Ishikawa (cell line): ENCODE data around the gene SERP2.
A peak's percentile ranks its signal among the peaks of the same experiment; 100 is the strongest.

Experiments
- CEBPB ChIP-seq: IDR thresholded peaks from 2 replicates; pipeline ENCODE4 v1.6.1; 2012
- CREB1 ChIP-seq: IDR thresholded peaks from 2 replicates; pipeline ENCODE4 v1.6.1; 2012; ENCODE audit warnings: low read depth
- EGR1 ChIP-seq: IDR thresholded peaks from 2 replicates; pipeline ENCODE4 v1.6.1; 2012
- EP300 ChIP-seq: IDR thresholded peaks from 2 replicates; pipeline ENCODE4 v1.6.1; 2012; ENCODE audit warnings: borderline replicate concordance
- FOXM1 ChIP-seq: IDR thresholded peaks from 2 replicates; pipeline ENCODE4 v1.6.1; 2012; ENCODE audit warnings: low read depth, borderline replicate concordance
- NFIC ChIP-seq: IDR thresholded peaks from 2 replicates; pipeline ENCODE4 v1.6.1; 2012
- RAD21 ChIP-seq: IDR thresholded peaks from 2 replicates; pipeline ENCODE4 v1.6.1; 2012; ENCODE audit warnings: low read depth
- TAF1 ChIP-seq: IDR thresholded peaks from 2 replicates; pipeline ENCODE4 v1.6.1; 2012; ENCODE audit warnings: low read depth, mild to moderate bottlenecking
- TCF12 ChIP-seq: IDR thresholded peaks from 2 replicates; pipeline ENCODE4 v1.6.1; 2012; ENCODE audit warnings: low read depth
- TEAD4 ChIP-seq: IDR thresholded peaks from 2 replicates; pipeline ENCODE4 v1.6.1; 2012
- YY1 ChIP-seq: IDR thresholded peaks from 2 replicates; pipeline ENCODE4 v1.6.1; 2012; ENCODE audit warnings: low read depth
- ZBTB7A ChIP-seq: IDR thresholded peaks from 2 replicates; pipeline ENCODE4 v1.6.1; 2012; ENCODE audit warnings: low read depth
- TF ChIP-seq, protein P1 (sequence below): IDR thresholded peaks from 2 replicates; pipeline ENCODE4 v1.6.1; 2012
- TF ChIP-seq, protein P2 (sequence below): IDR thresholded peaks from 2 replicates; pipeline ENCODE4 v1.6.1; 2012
- TF ChIP-seq, protein P3 (sequence below): IDR thresholded peaks from 2 replicates; pipeline ENCODE4 v1.6.1; 2012; ENCODE audit warnings: low read depth, mild to moderate bottlenecking

SERP2 gene

DNA sequence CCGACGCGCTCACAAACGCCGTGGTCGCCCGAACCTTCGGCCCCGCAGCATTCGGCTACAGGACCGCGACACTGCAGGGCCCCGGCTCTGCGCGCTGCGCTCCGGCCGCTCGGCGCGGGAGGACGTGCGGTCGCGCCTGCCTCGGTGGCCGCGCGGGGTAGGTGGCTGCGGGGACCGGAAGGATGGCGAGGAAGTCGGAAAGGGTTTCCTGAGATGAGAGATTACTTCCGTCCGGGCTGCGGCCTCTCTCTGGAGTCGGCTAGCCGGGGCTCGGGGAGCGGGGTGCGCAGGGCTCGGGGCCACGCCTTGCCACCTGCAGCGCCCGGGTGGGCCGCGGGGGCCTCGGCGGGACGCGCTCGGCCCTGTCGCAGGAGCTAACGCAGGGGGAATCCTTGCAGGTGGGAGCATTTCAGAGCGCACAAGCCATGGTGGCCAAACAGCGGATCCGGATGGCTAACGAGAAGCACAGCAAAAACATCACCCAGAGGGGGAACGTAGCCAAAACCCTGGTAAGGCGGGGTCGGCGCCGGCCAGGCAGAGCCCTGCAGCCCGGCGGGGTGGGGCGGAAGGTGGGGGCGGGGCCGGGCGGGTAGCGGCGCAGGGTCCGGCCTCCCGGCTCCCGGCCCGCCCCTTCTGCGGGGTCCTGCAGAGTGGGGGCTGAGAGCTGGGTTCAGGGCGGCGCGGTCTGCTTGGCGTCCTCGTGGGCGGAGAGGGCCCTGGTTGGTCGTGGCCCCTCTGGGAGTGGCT lies at the start of gene SERP2:
SERP2 (plus strand) TSS at position 224 of the 747 bp plus-strand sequence; CDS start at position 426, 202 bp downstream.
- TF ChIP-seq, protein P1, sequence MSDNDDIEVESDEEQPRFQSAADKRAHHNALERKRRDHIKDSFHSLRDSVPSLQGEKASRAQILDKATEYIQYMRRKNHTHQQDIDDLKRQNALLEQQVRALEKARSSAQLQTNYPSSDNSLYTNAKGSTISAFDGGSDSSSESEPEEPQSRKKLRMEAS = peak; percentile 55; the same call in 1 of the 2 replicates
- TF ChIP-seq CREB1 = no peak
- TF ChIP-seq EP300 = no peak
- TF ChIP-seq, protein P2, sequence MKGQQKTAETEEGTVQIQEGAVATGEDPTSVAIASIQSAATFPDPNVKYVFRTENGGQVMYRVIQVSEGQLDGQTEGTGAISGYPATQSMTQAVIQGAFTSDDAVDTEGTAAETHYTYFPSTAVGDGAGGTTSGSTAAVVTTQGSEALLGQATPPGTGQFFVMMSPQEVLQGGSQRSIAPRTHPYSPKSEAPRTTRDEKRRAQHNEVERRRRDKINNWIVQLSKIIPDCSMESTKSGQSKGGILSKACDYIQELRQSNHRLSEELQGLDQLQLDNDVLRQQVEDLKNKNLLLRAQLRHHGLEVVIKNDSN = no peak
- no peak for TF ChIP-seq CEBPB
- no peak for TF ChIP-seq ZBTB7A
- peak; percentile 39; the same call in 1 of the 2 replicates for TF ChIP-seq TCF12
- peak; percentile 25; the same call in 1 of the 2 replicates for TF ChIP-seq TAF1

DNA sequence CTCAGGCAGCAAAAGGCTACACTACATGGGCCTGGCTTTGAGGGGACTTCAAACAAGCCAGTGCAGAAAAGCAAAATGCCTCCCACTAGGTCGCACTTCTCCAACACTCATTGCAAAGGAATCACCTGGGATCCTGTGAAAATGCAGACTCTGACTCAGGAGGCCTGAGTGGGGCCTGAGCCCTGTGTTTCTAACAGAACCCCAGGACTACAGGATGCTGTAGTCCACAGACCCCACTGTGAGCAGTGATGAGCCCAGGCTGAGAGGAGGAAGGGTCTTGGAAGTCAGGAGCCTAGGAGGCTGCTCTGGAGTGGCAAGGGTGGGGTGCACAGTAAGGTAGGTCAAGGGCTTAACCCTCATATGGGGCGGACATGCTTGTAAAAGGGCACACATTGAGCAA lies 46.7 kb upstream of the SERP2 start:
- TF ChIP-seq CEBPB (no peak), EGR1 (no peak), TEAD4 (no peak), TAF1 (no peak), ZBTB7A (no peak), YY1 (no peak), RAD21 (no peak), FOXM1 (no peak), TCF12 (no peak), EP300 (no peak), NFIC (no peak)
- TF ChIP-seq, protein P3, sequence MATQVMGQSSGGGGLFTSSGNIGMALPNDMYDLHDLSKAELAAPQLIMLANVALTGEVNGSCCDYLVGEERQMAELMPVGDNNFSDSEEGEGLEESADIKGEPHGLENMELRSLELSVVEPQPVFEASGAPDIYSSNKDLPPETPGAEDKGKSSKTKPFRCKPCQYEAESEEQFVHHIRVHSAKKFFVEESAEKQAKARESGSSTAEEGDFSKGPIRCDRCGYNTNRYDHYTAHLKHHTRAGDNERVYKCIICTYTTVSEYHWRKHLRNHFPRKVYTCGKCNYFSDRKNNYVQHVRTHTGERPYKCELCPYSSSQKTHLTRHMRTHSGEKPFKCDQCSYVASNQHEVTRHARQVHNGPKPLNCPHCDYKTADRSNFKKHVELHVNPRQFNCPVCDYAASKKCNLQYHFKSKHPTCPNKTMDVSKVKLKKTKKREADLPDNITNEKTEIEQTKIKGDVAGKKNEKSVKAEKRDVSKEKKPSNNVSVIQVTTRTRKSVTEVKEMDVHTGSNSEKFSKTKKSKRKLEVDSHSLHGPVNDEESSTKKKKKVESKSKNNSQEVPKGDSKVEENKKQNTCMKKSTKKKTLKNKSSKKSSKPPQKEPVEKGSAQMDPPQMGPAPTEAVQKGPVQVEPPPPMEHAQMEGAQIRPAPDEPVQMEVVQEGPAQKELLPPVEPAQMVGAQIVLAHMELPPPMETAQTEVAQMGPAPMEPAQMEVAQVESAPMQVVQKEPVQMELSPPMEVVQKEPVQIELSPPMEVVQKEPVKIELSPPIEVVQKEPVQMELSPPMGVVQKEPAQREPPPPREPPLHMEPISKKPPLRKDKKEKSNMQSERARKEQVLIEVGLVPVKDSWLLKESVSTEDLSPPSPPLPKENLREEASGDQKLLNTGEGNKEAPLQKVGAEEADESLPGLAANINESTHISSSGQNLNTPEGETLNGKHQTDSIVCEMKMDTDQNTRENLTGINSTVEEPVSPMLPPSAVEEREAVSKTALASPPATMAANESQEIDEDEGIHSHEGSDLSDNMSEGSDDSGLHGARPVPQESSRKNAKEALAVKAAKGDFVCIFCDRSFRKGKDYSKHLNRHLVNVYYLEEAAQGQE = no peak
- TF ChIP-seq, protein P1 = no peak

DNA sequence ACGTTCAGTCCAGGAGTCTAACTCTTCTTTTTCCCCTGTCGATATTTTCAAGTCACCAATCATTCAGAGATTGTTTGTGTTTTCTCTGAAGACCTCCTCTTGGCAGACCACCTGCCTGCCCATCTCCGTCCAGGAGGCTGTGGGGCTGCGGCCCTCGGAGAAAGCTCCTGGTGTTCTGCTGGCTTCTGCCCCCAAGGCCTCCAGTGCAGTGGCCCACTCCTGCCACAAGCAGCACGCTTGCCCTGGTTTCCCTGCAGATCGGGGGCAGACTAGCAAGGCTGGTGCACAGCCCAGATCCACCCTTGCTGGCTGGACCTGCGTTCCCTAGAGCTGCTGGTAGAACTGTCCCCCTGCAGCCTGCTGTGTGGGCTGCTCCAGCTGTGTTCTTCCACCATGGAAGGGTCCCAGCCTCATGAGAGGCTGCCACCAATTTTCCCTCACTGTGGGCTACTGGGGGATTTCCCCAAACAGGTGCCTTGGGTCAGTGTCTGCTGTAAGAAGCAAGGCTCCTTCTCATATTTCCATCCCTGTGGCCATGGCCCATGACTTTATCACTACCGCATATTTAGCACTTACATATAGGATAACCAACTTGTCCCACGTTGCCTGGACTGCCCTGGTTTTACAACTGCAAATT lies 43.6 kb upstream of the SERP2 start:
- no peak for TF ChIP-seq TCF12
- TF ChIP-seq ZBTB7A = no peak
- no peak for TF ChIP-seq CREB1
- no peak for TF ChIP-seq EP300
- TF ChIP-seq, protein P2 = no peak
- TF ChIP-seq TAF1 = no peak
- TF ChIP-seq YY1 = no peak
- no peak for TF ChIP-seq EGR1

DNA sequence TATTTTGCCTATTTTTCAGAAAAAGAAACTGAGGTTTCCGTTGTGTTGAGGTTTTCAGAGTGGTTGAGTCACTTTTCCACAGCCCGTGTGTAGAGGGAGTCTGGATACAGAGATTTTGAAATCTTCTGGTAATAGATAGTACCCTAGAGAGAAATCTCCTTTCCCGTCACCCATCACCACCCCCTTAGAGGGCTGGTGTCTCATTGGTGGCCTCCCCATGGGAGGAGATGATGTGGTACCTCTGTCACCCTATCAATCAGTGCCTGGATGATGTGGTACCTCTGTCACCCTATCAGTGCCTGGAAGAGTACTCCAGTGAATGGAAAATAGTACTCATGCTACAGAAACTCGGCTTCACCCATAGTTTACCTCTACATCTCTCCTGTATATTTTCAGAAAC lies 42.2 kb upstream of the SERP2 start:
- TF ChIP-seq EGR1 (no peak), ZBTB7A (no peak), YY1 (no peak), TCF12 (no peak), CREB1 (no peak), RAD21 (no peak), NFIC (no peak), TEAD4 (no peak), TAF1 (no peak), CEBPB (no peak), FOXM1 (no peak), EP300 (no peak)
- TF ChIP-seq, protein P3 = no peak
- TF ChIP-seq, protein P1 = no peak
- TF ChIP-seq, protein P2 = no peak
